Stimulated activated CD8-positive, alpha-beta memory T cell treated with anti-CD3 and anti-CD28 coated beads, Interleukin-15, amount 100 ng/mL, for 48 hours (primary cell): ENCODE measurements around the gene SLC35F3.
"Not testable (repeated sequence)": the region's sequence is repeated elsewhere in the genome, so short reads cannot be mapped to it uniquely, and the experiment has no call there.

ENCODE experiments used
- DNase-seq, 2 donors: peaks; one replicate each; pipeline ENCODE4 v3.0.0-alpha.2; 2020; ENCODE audit warnings: low read depth in 2 of 2

The SLC35F3 gene

GRCh38 chr1:234197839-234198238, 293.4 kb downstream of the SLC35F3 start:
- DNase-seq: no peak

DNA sequence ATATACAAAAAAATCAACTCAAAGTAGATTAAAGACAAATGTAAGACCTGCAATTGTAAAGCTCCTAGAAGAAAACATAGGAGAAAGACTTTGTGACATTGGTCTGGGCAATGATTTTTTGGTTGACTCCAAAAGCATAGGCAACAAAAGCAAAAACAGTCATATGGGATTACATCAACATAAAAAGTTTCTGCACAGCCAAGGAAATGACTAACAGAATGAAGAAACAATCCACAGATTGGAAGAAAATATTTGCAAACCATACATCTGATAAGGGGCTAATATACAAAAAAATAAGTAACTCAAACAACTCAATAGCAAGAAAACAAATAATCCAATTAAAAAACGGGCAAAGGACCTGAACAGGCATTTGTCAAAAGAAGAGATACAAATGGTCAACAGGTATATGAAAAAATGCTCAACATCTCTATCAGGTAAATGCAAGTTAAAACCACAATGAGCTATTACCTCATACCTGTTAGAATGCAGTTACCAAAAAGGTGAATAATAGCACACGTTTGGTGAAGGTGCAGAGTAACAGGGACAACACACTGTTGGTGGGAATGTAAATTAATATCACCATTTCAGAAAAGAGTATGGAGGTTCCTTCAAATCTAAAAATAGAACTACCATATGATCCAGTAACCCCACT, 295.1 kb downstream of the SLC35F3 start:
- no peak for DNase-seq

DNA sequence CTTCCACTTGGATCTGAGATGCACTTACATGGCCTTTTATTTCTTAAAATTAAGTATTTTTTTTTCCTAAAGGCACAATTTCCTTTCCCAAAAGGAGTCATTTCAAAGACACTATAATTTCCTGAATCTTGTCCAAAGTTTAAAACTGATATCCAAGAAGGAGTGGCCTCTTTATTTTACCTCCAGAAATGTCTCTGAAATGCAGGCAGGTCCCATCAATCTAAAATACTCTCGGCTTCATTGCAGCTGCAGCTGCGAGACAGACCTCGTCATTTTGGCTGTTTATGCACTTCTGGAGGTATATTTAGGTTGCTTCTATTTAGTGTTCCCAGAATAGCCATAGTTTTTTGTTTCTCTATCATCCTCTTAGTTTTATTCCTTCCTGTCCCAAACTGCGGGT, 296.1 kb downstream of the SLC35F3 start:
- no peak for DNase-seq

- no peak for DNase-seq
Observed at GRCh38 chr1:234201600-234201999, 297.1 kb downstream of the SLC35F3 start.

- DNase-seq: no peak
Observed at GRCh38 chr1:234205966-234206365, 301.5 kb downstream of the SLC35F3 start.

DNA sequence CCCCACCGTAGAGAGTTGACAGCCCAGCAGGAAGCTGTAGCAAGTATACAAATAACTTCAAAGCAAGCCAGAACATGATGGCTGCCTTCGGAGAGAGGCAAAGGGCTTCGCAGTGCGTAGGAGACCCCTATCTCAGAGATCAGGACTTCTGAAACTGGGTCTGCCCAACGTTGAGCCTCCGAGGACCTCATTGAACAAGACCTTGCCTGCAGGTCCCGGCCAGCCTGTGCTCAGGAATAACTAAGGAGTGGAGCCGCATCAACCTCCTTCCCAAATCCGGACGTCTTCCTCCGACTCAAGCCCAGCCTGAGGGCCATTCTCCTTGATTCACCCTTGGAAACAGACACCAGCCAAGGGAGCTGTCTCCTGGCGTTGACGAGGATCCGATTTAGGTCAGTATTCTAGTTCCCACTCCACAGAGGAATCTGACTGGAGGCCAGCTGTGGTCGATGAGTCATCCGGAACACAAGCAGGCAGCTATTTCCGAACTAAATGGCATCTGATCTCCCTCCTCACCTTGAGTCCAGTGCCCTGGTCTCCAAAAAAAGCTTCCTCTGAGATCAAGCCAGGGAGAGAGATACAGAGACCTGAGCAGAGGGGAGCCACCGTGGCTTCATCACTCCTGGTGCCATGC, 302.3 kb downstream of the SLC35F3 start:
- no peak for DNase-seq

DNA sequence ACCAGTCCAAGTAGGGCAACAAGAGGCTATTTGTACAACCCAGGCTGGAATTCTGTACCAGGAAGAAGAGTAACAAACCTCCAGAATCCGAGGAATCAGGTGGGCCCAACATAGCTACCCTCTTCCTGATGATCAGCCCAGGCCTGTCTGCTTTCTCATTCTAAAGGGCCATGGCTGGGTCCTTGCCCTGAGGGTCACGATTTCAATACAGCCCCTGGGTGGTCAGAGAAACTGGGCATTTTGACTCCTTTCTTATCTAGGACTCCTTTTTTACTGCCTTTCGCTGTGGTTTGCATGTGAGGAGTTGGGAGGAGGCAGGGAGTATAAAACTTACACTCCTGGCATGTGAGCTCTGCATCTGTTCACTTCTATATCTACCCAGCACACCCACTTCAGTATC, 303.9 kb downstream of the SLC35F3 start:
- no peak for DNase-seq

- no peak for DNase-seq
Observed at GRCh38 chr1:234208791-234209190, 304.3 kb downstream of the SLC35F3 start.

DNA sequence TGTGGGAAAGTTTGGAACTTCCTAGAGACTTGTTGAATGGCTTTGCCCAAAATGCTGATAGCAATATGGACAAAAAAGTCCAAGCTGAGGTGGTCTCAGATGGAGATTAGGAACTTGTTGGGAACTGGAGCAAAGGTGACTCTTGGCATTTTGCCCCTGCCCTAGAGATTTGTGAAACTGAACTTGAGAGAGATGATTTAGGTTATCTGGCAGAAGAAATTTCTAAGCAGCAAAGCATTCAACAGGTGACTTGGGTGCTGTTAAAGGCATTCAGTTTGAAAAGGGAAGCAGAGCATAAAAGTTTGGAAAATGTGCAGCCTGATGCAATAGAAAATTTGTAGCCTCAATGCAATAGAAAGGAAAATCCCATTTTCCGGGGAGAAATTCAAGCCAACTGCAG, 306.0 kb downstream of the SLC35F3 start:
- DNase-seq: not testable (repeated sequence)

DNA sequence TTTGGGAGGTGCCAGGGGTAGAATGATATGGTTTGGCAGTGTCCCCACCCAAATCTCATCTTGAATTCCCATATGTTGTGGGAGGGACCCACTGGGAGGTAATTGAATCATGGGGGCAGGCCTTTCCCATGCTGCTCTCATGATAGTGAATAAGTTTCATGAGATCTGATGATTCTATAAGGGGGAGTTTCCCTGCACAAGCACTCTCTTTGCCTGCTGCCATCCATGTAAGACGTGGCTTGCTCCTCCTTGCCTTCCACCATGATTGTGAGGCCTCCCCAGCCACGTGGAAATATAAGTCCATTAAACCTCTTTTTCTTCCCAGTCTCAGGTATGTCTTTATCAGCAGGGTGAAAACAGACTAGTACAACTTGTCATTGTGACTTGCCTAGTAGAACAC, 307.4 kb downstream of the SLC35F3 start:
- not testable (repeated sequence) for DNase-seq

DNA sequence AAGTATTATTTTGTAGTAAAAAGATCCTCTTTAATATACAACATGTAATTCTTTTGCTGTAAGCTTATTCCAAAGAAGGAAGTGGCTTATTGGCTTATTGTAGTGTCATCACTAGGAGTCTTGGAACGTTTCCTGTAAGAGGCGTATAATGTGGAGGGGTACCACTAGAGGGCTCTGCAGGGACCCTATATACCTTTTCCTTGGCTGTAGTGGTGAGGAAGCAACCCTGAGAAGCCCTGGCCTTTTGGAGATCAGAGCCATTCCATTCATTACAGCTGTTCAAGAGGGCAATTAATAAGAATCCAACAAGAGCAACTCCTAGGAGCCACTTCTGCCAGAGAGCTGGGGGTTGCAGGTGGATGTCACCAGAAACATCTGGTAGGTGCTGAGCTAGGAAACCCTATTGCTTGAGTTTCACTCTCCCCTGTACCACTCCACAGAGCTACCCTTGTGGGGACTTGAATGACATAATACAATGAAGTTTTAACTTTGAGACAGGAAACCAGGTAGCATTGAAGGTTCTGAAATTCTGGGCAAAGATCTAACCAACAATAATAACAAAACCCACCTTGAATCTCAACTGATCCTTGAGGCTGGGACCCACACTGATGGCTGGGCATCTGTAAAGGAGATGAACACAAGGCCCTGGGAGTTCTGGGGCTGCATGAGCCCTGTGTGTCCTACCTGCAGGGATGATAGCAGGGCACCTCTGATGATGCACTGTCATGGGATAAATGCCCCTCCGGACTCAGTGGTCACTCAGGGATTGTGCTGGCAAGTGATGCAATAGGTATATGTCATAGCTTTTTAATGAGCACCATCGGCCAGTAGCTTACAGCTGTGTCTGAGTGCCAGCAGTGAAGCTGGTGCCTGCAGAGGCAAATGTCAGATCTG, 308.5 kb downstream of the SLC35F3 start:
- DNase-seq: no peak

DNA sequence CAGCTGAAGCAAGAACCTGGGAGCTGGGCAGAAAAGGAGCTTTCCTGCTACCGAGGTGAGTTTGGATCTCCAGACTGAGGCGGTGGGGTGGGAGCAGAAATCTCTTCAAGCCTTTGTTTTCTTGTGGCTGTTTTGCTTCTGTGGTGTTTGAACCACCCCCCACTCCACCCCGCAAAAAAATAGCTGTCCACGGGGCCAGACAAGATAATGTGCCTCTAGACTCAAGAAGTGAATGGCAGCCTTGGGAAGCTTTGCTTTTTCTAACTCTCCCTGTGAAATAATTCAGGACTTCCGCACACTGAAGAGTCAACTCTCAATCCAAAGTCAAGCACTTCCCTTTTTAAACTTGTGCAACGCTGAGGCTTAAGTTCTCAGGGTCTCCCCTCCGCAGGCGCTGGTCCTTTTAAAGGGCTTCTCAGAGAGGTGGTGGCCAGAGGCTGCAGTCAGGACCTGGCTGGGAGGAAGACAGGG, 309.2 kb downstream of the SLC35F3 start:
- DNase-seq: no peak

GRCh38 chr1:234214129-234214910, 309.8 kb downstream of the SLC35F3 start:
- DNase-seq: no peak

GRCh38 chr1:234214911-234215892, 310.7 kb downstream of the SLC35F3 start:
- DNase-seq: no peak

GRCh38 chr1:234216116-234216703, 311.7 kb downstream of the SLC35F3 start:
- DNase-seq: no peak

GRCh38 chr1:234217316-234217840, 312.9 kb downstream of the SLC35F3 start:
- no peak for DNase-seq

DNA sequence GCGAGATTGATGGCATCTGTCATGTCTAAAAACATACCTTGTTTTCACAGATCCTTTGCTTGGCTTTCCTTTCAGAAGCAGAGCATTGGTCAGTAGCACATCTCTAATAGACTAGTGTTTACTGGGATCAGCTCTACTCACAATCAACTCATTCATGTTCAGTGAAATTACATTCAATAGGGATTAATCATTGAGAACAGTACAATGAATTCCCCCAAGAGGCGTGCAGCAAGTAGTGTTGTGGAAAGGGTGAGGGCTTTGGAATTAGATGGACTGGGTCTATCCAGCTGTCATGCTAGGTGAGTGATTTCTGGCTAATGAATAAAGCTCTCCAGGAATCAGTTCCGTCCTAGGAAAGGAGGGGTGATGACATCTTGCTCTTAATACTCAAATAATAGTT, 313.6 kb downstream of the SLC35F3 start:
- no peak for DNase-seq

DNA sequence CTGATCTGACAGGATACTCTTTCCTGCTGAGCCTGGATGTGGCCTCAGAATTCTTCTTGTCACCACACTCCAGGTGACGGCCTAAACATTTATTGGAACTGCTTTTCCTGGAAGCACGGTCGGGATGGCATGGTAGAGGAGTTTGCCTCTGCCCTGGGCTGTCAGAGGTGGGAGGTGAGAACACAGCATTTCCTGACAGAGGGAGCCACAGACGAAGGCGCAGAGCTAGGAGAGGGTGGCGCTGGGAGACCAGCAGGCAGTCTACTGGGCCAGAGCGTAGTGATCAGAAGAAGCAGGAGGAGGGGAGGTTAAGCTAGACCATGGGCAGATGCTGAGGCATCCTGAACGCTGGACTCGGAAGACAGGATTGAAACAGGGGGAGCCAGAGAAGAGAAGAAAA, 315.2 kb downstream of the SLC35F3 start:
- no peak for DNase-seq

DNA sequence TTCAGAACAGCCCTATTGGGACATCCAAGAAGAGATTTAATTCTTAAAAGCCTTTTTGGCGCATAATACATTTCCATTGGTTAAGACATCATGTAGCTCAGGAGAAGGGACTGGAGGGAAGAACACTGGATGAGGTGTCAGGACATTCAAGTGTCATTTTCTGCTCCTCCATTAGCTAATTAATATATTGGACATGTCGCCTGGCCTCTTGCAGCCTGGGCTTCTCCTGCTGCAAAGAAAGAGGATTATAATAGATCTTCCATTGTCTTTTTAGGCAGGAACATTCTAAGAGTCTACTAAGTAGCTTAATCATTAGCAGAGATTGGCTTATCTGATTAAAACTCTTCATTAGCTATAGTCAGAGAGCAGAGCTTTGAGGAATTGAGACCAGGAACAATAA, 317.1 kb downstream of the SLC35F3 start:
- DNase-seq: no peak
